Measurements from ENCODE around the gene INSYN2B.

GRCh38 chr5:169973056-169973455 is 7.2 kb downstream of the INSYN2B start:
- TF ChIP-seq ZNF274 (IDR thresholded peaks at IDR 0.05; ENCODE audit: low read depth, low read length) (no peak), SUZ12 (IDR thresholded peaks at IDR 0.05; ENCODE audit: extremely low read depth, insufficient read depth, insufficient read length) (no peak)

Measured in NT2/D1 (cell line).